GM21367 (cell line): ENCODE measurements around the gene DPM1.

ENCODE experiments used
- ATAC-seq: cut with Tn5 transposase; IDR thresholded peaks from one replicate; pipeline ENCODE4 v1.9.1; 2021; ENCODE audit not compliant: unreplicated experiment

The DPM1 gene

DNA sequence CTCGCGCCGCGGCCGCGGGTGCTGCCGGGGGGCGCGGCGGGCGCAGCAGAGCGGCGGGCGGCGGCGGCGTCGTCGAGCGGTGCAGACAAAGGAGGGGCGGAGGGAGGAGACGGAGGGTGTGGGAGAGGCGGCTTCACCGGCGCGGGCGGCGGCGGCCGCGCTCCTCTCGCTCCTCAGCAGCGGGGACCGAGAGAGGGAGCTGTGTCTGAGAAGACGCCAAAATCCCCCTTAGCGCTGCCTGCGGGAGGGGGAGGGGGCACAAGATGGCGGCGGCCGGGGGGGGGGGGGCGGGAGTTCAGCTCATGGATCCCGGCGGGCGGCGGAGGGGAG, 27.4 kb downstream of the DPM1 start:
- peak; percentile 16 for ATAC-seq

DNA sequence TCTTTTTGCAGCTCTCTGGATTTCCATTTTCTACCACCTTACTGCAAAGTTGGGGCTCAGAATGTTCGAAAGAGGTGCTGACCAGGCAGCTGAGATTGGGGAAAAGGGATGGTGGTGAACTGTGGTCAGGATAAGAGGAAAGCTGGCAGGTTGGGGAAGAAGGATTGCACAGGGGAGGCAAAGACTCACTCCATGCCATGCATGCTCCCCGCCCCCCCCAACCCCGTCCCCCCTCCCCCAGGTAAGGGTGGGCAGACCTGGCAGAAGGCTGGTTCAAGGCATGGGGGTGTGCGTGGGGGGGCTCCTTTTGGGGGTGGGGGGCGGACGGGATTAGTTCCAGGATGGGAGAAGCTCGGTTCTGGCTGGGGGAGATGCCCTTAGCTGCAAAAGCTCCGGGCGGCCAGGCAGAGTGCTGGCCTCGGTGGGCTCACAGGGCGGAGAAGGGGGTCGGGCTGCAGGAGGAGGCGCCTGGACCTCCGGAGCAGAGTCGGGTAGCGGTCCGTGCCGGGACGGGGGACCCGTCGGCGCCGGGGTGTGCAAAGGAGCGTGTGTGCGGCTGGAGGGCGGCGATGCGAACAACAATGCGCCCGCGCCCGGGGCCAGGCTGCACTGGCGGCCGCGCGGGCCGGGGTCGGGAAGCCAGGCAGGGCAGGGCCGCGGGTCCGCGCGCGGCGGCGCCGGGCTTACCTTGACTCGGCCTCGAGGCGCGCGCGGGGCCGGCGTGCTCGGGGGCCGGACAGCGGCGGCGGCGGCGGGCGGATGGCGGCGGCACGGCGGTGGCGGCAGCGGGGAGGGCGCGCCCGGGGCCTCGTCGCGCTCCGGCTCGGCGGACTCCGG, 28.0 kb downstream of the DPM1 start:
- ATAC-seq = peak; percentile 11

DNA sequence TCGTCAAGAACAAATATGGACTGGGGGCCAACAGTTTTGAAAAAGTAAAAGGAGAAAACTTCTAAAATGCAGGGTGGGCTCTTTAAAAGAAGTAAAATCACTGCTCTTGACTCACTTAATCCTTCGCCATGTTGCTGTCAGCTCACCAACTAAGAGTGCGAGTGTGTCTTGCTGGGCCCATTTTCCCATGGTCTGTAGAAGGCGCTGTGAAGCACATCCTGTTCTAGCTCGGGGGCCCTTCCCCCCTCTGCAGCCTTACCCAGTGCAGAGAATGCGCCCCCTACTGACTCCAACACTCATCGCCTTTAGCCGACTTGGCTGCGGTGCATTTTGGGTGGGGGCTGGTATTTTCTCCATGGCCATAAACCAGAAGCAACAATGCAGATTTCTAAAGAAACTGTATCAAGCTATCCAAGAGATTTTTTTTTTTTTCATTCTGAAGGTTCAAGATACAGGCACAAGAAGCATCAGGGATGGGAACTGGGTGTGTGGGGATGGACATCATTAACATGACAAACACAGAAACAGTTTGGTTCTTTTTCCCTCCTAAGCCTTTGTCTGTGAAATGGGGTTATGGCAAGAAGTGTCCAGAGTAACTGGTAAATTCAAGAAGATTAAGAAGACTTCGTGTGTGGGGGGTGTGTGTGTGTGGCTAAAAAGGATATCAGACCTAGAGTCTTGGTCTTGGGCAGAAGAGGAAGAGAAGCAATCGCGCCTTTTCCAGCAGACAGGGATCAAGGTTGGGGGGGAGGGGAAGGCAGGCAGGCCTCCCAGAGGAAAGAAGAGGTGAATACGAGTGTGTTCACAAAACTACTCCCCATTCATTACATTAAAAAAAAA, 28.8 kb downstream of the DPM1 start:
- peak; percentile 55 for ATAC-seq

DNA sequence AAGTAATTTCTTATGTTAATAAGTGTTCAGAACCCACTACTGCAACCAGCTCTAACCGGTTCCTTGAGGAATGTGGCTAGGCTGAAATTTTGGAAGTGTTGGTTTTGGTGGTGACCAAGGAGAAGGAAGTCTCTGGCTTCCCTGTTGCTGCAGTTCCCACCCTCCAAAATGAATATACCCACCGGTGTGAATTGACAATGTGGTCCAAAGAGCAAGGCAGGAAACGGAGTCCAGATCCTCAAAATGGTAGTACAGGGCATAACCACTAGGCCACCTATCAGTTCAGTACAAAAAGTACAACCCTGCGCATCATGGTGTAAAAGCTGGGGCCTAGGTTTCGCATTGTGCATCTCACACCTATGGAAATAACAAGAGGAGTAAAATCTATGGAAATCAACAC, 29.9 kb downstream of the DPM1 start:
- ATAC-seq = no peak

- no peak for ATAC-seq
These were observed 31.8 kb downstream of the DPM1 start for GRCh38 chr20:50926530-50926929.

DNA sequence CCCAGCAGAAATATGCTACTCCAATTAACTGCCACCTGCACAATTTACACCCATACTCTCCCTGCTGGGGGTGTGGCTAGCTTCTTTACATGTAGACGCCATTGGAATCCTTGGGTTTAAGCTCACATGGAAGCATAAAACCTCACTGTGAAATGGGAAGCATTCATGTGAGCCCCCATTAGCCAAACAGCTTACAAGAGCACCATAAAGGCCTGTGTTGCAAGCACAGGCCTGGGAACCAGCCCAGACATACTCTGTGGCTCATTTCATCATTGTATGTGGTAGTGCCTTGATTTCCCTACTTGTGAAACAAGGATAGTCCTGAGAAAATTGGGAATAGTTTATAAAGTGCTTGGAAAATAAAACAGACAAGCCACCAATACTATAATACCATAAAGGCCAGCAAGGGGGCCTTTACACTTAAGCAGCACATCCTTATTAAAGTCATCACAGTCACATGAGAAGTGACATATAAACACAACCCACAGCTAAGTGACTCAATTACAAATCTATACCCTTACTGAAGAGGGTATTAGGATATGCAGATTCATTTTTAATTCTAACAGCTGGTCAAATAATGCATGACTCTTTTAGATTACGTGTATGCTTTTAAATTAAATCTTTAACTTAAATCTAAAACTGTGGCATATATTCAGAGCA, 33.9 kb downstream of the DPM1 start:
- no peak for ATAC-seq

DNA sequence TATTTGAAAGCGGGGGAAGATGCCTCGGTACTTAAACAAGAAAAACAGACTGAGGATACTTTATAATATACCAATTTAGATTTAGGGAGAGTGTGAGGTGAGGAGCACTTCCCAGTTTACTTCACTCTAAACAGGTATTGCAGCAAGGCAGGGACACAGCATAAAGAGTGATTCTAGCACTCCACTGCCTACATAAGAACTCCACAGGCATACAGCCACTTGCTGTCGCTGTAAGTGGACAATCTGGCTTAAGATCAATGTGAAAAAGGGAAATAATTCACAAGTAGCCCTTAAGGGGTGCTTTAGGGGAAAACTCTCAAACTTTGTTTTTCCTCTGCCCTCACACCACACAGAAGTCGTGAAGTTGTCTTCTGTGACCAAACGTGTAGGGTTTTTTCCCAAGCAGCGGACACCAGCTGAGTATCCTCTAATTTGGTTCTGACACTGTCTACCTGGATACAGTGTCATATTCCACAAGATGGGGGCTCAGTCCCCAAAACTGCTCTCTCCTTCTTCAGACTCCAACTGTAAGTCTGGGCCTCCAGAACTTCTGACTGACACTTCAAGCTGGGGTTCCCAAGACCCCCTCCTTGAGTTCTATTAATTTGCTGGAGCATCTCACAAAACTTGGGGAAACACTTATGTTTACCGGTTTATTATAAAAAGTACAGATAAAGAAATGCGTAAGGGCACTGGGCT, 36.4 kb downstream of the DPM1 start:
- ATAC-seq = no peak

- no peak for ATAC-seq
These were observed 37.3 kb downstream of the DPM1 start for GRCh38 chr20:50920997-50921396.

- ATAC-seq = no peak
These were observed 38.8 kb downstream of the DPM1 start for GRCh38 chr20:50919567-50919966.

- ATAC-seq = no peak
These were observed 39.9 kb downstream of the DPM1 start for GRCh38 chr20:50918403-50918802.

- no peak for ATAC-seq
These were observed 41.4 kb downstream of the DPM1 start for GRCh38 chr20:50916934-50917333.

DNA sequence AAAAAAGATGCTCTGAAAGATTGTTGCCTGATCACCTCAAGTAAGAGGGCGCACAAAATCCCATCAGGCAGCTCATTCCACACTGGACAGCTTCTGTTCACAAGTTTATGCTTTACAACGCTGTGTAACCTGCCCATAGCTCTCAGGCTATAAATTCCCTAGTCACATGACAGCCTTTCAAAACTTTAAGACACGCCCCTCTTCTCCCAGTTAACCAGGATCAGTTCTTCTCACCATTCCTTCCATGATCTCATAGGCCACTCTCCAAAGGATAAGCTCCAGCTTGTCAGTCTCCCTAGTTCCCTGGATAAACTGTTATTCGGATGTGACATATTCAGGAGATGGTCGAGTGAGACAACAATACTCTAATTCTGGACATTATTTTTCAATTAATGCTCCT, 42.1 kb downstream of the DPM1 start:
- ATAC-seq = no peak

DNA sequence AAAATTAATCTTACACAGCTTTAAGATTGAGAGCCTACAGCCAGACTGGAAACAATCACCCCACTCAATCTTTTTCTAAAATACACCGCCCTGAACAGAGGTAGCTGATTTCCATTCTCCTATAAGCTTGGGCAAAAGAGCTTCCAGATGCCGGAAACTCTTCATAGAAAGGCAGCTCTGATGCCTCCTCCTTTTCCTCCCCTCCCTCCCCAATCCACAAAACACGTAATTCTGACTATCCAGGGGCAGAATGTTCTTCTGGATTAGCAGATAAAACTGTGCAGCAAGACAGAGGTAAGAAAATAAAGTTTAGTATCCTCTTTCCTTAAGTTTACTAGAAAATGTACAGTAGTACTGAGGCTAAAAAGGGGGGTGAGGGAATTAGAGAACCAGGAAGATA, 42.9 kb downstream of the DPM1 start:
- ATAC-seq = no peak

- no peak for ATAC-seq
These were observed 44.5 kb downstream of the DPM1 start for GRCh38 chr20:50913690-50914375.

GRCh38 chr20:50911716-50912115, 46.6 kb downstream of the DPM1 start:
- no peak for ATAC-seq

GRCh38 chr20:50911030-50911429, 47.3 kb downstream of the DPM1 start:
- ATAC-seq = no peak

DNA sequence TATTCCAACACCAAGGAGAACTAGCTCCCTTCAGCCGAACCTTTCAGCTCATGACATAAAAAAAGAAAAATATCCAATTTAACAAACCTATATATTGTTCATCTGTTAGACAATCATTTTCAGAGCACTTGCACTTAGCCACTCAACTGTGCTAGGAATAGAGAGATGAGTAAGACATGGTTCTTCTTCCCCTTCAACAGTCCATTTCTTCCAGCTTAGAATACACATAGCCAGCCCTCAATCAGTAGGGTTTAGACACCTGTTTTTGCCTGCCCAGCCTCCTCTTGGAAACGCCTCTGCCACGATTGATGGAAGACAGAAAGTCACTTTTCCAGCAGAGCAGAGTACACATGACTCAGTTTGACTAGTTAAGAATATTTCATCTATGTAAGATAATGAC, 48.9 kb downstream of the DPM1 start:
- ATAC-seq = no peak

DNA sequence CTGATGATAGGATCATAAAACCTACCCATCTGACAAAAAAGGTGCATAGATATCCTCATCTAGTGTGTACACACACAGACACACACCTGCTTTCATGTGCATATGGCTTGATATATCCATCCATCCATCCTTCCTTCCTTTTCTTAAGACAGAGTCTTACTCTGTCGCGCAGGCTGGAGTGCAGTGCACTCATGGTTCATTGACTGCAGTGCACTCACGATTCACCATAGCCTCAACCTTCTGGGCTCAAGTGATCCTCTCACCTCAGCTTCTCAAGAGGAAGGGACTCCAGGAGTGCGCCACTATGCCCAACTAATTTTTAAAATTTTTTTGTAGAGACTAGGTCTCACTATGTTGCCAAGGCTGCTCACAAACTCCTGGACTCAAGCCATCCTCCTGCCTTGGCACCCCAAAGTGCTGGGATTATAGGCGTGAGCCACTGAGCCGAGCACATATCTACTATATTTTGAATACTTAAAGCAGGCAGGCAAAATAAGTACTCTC, 54.2 kb downstream of the DPM1 start:
- ATAC-seq = no peak

DNA sequence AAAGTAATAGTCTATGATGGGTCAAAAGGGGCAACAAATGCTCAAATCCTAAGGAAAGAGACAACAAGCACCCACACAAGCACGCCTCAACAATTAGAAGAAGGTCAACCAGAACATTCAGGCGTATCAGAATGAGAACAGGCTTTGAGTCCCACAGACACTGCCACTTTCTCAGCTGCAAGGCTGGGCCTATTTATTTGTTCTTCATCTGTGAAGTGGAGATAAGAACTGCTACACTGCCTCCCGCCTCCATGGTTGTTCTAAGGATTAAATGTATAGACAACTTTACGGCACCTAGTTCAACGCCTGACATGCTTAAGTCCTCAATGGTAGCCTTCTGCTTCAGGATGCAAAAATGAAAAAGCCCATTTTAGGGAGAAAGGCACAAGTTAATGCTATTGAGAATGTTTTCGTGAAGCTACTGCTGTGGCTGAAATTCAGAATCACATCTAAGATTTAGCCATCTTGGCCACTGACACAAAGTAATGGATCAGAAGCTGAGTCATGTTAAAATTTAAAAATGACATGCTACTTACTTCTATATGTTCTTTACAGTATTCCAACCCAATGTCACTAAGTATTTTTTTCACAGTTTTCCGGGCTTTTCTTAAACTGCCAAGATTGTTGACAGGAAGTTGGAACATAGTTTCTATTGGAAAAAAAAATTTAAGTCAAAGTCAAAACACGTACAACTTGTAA, 54.8 kb downstream of the DPM1 start:
- no peak for ATAC-seq

DNA sequence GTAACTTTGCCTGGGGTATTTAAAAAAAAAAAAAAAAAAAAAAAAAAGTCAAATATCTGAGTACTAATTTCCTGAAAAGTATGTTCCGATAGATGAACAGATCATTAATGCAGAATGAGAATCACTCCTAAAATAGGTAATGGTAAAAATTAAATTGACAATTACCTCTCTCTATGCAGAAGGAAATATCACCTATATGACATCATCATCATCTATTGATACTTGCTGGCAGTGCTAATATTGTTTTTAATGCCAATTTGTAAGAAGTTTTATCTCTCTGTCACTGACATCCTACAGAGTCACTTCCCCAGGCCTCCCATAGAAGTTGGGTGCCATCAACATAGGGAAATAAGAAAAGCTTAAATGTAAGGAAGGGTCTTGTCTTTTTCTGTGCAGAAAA, 57.0 kb downstream of the DPM1 start:
- no peak for ATAC-seq
